NCI-H187 (cell line): ENCODE results near the gene TPRN.

Experiments
- DNase-seq, 2 experiments: peaks; one replicate each; lab custom pipeline; 2025; lab: John Stamatoyannopoulos, UW

TPRN gene

GRCh38 chr9:137161558-137162486 lies 38.7 kb downstream of the TPRN start:
- DNase-seq, result no peak

- DNase-seq, result no peak
Measured at GRCh38 chr9:137160716-137161557, 39.6 kb downstream of the TPRN start.

- DNase-seq, result no peak
Measured at GRCh38 chr9:137160054-137160425, 40.5 kb downstream of the TPRN start.

- no peak for DNase-seq
Measured at GRCh38 chr9:137159105-137160053, 41.2 kb downstream of the TPRN start.

- DNase-seq, result no peak
Measured at GRCh38 chr9:137158625-137159024, 41.9 kb downstream of the TPRN start.

- DNase-seq, result no peak
Measured at GRCh38 chr9:137157618-137158415, 42.7 kb downstream of the TPRN start.

GRCh38 chr9:137156567-137157375 lies 43.8 kb downstream of the TPRN start:
- peak in 1 of 2 experiments; percentile 11 for DNase-seq

GRCh38 chr9:137152844-137153405 lies 47.6 kb downstream of the TPRN start:
- DNase-seq, result no peak

- DNase-seq, result no peak
Measured at GRCh38 chr9:137150617-137151457, 49.7 kb downstream of the TPRN start.

- no peak for DNase-seq
Measured at GRCh38 chr9:137149942-137150616, 50.5 kb downstream of the TPRN start.

GRCh38 chr9:137149363-137149762 lies 51.2 kb downstream of the TPRN start:
- no peak for DNase-seq

GRCh38 chr9:137148661-137149060 lies 51.9 kb downstream of the TPRN start:
- no peak for DNase-seq

GRCh38 chr9:137148242-137148641 lies 52.3 kb downstream of the TPRN start:
- no peak for DNase-seq

- no peak for DNase-seq
Measured at GRCh38 chr9:137147793-137148160, 52.8 kb downstream of the TPRN start.

- DNase-seq, result no peak
Measured at GRCh38 chr9:137147091-137147792, 53.3 kb downstream of the TPRN start.

- no peak for DNase-seq
Measured at GRCh38 chr9:137146527-137146918, 54.0 kb downstream of the TPRN start.

- no peak for DNase-seq
Measured at GRCh38 chr9:137145731-137146526, 54.6 kb downstream of the TPRN start.
